ENCODE results near the gene MED28. TPM values are rescaled to one million over a fixed set of nuclear protein-coding genes. Genes with fewer than 3 reads are reported as not detected.

Gene MED28
- total and polyA plus RNA-seq, 2 of the 4 experiments (the other 2 are of a cell fraction) = 8.8 to 9.3 TPM

- Histone ChIP-seq H4K91ac (ENCODE audit: insufficient read depth, low read depth, low read length) (no peak overlapping the region), H3K4me2 (ENCODE audit: low read depth, low read length) (no peak overlapping the region), H3K27ac (ENCODE audit: insufficient read depth, low read length) (no peak overlapping the region), H2AK5ac (ENCODE audit: low read depth, low read length) (no peak overlapping the region), H3K9ac (ENCODE audit: low read depth, low read length) (no peak overlapping the region), H2BK15ac (ENCODE audit: low read depth, low read length) (no peak overlapping the region), H4K8ac (ENCODE audit: low read depth in 2 of 2, low read length in 2 of 2) (no peak overlapping the region), H3K23ac (ENCODE audit: low read depth, low read length) (no peak overlapping the region), H2AFZ (replicated peaks; ENCODE audit: low read length, poor library complexity) (no peak overlapping the region), H3K79me1 (ENCODE audit: low read depth in 1 of 2, low read length in 2 of 2) (no peaks in the 10 kb centered on the region), H2BK20ac (ENCODE audit: low read depth, low read length) (no peak overlapping the region), H3K9me1 (ENCODE audit: insufficient read depth, low read length) (no peaks in the 10 kb centered on the region), H4K5ac (ENCODE audit: low read depth, low read length) (no peak overlapping the region), H4K20me1 (ENCODE audit: insufficient read depth, low read length) (no peaks in the 10 kb centered on the region), H3K9me3 (ENCODE audit: control insufficient read depth, insufficient read depth, low read length) (no peaks in the 10 kb centered on the region), H2BK120ac (ENCODE audit: low read depth, low read length) (no peak overlapping the region), H3K27me3 (ENCODE audit: control insufficient read depth, insufficient read depth, low read length) (peaks cover 2% of the 10 kb centered on the region; the same call in 1 of the 2 replicates), H3K4ac (ENCODE audit: low read depth, low read length) (no peak overlapping the region), H3K36me3 (ENCODE audit: control insufficient read depth, insufficient read depth, low read length) (no peaks in the 10 kb centered on the region), H3K56ac (ENCODE audit: extremely low read depth, insufficient read depth, low read length) (no peak overlapping the region), H2BK5ac (ENCODE audit: low read depth, low read length, poor library complexity, severe bottlenecking) (no peak overlapping the region), H3K14ac (replicated peaks; ENCODE audit: low read depth, low read length) (no peak overlapping the region), H3K18ac (ENCODE audit: low read depth, low read length) (no peak overlapping the region), H2AK9ac (replicated peaks; ENCODE audit: low read depth, low read length, poor library complexity) (no peak overlapping the region), H3K4me1 (ENCODE audit: control insufficient read depth, insufficient read depth, low read length) (no peaks in the 10 kb centered on the region), H3K4me3 (ENCODE audit: insufficient read depth, low read depth, low read length) (no peak overlapping the region)
- dilution Hi-C loops (cut with HindIII; ENCODE audit: low sequenced_read_pairs, unreplicated experiment) (no loop called here), in situ Hi-C loops (cut with MboI; ENCODE audit: low sequenced_read_pairs) (no loop called here), intact Hi-C loops (cut with micrococcal nuclease) (no loop called here)
- DNase-seq (no peak), ATAC-seq (ENCODE audit: low read depth) (no peak)
- TF ChIP-seq RFX5 (IDR thresholded peaks at IDR 0.05; ENCODE audit: low read depth, low read length) = no peak
- TF ChIP-seq NFE2L2 (IDR thresholded peaks at IDR 0.05; ENCODE audit: low read depth, low read length) = no peak
- TF ChIP-seq CEBPB (IDR thresholded peaks at IDR 0.05; ENCODE audit: low read depth, low read length) = no peak
- TF ChIP-seq, protein P1, sequence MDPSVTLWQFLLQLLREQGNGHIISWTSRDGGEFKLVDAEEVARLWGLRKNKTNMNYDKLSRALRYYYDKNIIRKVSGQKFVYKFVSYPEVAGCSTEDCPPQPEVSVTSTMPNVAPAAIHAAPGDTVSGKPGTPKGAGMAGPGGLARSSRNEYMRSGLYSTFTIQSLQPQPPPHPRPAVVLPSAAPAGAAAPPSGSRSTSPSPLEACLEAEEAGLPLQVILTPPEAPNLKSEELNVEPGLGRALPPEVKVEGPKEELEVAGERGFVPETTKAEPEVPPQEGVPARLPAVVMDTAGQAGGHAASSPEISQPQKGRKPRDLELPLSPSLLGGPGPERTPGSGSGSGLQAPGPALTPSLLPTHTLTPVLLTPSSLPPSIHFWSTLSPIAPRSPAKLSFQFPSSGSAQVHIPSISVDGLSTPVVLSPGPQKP (IDR thresholded peaks at IDR 0.05; ENCODE audit: borderline replicate concordance, low read depth, low read length) = no peak
- TF ChIP-seq RCOR1 (IDR thresholded peaks at IDR 0.05; ENCODE audit: insufficient replicate concordance, low read length) = no peak
- no peak for TF ChIP-seq FOS (IDR thresholded peaks at IDR 0.05; ENCODE audit: low read depth, low read length)
- TF ChIP-seq BHLHE40 (IDR thresholded peaks at IDR 0.05; ENCODE audit: low read depth, low read length) = no peak
- TF ChIP-seq MXI1 (IDR thresholded peaks at IDR 0.05; ENCODE audit: borderline replicate concordance, low read depth, low read length) = no peak
- BruUV-seq (replicated peaks) = no TSS peak
- CTCF ChIA-PET = no interaction called here
- POLR2A ChIA-PET (ENCODE audit: unreplicated experiment) = no interaction called here
Measured at GRCh38 chr4:17670423-17670822, 56.0 kb downstream of the MED28 start.
